AG08395 (cell line): ENCODE measurements around the gene PRDM2.
A peak's percentile ranks its signal among the peaks of the same experiment; 100 is the strongest.

Experiments
- DNase-seq: peaks from one replicate; pipeline ENCODE4 v3.0.0; 2012; ENCODE audit warnings: mixed read lengths, low spot score

The PRDM2 gene

DNA sequence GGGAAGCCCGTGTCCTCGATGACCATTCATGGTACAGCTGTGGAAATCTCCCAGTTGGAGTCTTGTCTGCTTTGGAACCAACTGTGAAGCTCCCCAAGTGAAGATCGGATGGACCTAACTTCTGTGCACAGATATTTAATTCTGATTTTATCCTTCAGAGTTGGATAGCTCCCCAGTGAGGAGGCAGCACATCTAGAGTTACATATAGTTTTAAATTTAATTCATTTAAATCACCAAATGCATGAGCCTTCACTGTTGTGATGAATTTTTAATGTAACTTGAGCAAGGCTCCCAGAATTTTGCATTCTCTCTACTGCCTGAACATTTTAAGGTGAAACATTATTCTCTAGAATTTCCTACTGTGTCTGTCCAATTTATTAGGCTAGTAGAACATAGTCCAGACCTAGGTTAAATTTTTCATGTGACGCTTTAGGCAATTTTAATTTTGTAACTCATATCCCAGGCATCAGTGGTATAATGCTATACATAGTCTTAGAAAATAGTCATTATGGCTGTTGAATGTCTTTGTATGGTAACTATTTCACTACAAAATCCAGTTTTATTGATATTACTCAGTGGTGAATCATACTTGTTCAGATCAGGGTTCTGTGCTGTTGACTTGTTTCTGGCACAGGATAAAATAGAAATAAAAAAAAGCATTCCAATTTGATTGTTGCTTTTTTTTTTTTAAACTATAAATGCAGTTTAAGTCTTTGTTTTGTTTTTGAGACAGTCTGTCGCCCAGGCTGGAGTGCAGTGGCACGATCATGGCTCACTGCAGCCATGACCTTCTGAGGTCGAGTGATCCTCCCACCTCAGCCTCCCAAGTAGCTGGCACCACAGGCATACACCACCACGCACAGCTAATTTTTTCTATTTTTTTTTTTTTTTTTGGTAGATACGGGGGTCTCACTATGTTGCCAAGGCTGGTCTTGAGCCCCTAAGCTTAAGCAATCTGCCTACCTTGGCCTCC lies 66.9 kb downstream of the PRDM2 start:
- DNase-seq: peak; percentile 87

DNA sequence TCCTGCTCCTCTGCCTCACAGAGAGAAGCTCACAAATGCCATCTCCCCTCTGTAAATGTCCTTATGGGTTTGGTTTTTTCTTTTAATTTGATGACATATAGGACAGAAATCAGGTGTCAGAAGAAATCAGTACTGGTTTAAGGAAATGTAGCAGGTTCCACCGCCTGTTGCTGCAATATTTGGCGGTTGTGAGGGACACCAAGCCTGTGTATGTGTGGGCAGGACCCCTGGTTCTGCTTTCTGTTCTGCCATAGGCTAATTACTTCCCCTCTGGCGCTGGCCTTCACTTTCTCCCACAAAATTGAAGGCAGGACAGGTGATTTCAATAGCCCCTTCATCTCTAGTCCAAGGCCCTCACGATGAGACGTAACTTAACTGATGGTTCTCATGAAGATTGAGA lies 69.2 kb downstream of the PRDM2 start:
- no peak for DNase-seq

DNA sequence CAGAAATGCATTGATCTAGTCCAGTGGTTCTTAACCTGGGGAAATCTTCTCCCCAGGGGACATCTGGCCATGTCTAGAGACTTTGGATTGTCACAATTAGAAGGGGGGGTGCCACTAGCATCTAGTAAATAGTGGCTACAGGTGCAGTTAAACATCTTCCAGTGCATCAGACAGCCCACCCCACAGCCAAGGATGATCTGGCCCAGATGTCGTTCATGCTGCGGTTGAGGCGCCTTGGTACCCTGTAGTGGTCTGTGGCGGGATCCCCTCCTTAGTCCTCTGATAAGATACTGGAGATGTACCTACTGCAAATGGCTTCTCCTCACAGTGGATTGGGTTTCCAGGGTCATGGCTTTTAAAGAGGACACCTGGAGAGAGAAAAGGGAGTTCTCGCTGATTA lies 69.8 kb downstream of the PRDM2 start:
- no peak for DNase-seq

DNA sequence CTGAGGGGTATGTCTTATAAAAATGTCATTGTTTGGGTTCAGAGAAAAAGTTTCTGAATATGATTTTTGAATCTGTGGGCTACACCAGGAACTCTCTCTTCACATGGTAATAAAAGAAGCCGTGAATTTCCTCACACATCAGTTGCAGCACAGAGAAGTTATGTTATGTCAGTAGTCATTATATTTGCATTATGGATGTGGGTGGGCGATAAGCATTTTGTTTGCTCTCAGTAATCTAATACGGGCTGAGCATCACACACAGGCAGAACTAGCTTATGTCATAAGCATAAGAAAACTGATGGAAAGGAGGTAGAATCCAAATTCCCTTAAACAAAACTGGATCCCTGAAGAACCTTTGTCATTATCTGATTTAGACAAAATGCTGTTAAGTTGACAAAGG lies 70.8 kb downstream of the PRDM2 start:
- no peak for DNase-seq

GRCh38 chr1:13771745-13772144 lies 71.8 kb downstream of the PRDM2 start:
- no peak for DNase-seq

- DNase-seq: no peak
Measured at GRCh38 chr1:13772271-13772670, 72.3 kb downstream of the PRDM2 start.

DNA sequence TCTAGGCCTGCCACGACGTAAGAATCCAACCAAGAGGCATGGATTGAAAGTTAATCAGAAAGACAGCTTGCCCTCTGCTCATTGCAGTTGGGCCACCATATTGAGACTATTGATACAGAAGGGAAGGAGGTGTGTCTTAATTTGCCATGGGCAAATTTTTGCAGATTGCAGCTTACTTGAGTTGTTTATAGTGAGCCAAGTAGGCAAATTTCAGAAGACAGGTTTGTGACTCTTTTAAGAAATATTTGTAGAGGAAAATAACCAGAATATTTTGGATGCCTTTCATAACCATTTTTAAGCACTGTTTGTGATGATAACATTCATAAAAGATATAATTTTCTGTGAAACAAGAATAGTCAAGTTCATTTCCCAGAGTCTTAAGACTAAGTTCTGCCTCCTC lies 74.1 kb downstream of the PRDM2 start:
- no peak for DNase-seq

GRCh38 chr1:13775459-13775858 lies 75.5 kb downstream of the PRDM2 start:
- DNase-seq: peak; percentile 71

DNA sequence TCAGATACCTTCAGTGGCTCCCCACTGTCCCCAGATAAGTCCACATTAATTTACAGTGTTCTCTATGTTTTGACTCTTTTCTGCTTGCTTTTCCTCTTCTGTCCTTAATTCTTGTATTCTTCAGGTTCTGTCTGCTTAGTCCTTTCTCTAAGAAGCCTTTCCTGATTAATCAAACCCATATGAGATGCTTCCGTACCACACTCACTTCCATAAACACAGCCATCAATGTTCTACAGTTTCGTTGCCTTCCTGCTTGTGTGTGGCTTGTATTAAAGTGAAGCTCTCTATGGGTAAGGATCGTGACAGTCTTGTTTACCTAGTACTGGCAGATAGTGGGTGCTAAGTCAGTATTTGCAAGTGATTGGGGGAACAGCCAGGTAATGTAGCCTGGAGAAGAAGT lies 75.9 kb downstream of the PRDM2 start:
- DNase-seq: peak; percentile 31

GRCh38 chr1:13778431-13778830 lies 78.4 kb downstream of the PRDM2 start:
- no peak for DNase-seq

DNA sequence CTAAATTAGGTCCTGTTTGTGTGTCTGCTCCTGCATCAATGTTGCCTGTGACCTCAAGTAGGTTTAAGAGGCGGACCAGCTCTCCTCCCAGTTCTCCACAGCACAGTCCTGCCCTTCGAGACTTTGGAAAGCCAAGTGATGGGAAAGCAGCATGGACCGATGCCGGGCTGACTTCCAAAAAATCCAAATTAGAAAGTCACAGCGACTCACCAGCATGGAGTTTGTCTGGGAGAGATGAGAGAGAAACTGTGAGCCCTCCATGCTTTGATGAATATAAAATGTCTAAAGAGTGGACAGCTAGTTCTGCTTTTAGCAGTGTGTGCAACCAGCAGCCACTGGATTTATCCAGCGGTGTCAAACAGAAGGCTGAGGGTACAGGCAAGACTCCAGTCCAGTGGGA lies 79.9 kb downstream of the PRDM2 start:
- DNase-seq: peak; percentile 67

- no peak for DNase-seq
Measured at GRCh38 chr1:13780780-13781179, 80.8 kb downstream of the PRDM2 start.

DNA sequence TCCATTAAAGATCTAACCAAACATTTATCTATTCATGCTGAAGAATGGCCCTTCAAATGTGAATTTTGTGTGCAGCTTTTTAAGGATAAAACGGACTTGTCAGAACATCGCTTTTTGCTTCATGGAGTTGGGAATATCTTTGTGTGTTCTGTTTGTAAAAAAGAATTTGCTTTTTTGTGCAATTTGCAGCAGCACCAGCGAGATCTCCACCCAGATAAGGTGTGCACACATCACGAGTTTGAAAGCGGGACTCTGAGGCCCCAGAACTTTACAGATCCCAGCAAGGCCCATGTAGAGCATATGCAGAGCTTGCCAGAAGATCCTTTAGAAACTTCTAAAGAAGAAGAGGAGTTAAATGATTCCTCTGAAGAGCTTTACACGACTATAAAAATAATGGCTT lies 81.2 kb downstream of the PRDM2 start:
- no peak for DNase-seq

DNA sequence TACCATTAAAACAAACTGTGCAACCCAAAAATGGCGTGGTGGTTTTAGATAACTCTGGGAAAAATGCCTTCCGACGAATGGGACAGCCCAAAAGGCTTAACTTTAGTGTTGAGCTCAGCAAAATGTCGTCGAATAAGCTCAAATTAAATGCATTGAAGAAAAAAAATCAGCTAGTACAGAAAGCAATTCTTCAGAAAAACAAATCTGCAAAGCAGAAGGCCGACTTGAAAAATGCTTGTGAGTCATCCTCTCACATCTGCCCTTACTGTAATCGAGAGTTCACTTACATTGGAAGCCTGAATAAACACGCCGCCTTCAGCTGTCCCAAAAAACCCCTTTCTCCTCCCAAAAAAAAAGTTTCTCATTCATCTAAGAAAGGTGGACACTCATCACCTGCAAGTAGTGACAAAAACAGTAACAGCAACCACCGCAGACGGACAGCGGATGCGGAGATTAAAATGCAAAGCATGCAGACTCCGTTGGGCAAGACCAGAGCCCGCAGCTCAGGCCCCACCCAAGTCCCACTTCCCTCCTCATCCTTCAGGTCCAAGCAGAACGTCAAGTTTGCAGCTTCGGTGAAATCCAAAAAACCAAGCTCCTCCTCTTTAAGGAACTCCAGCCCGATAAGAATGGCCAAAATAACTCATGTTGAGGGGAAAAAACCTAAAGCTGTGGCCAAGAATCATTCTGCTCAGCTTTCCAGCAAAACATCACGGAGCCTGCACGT lies 82.1 kb downstream of the PRDM2 start:
- DNase-seq: peak; percentile 64

DNA sequence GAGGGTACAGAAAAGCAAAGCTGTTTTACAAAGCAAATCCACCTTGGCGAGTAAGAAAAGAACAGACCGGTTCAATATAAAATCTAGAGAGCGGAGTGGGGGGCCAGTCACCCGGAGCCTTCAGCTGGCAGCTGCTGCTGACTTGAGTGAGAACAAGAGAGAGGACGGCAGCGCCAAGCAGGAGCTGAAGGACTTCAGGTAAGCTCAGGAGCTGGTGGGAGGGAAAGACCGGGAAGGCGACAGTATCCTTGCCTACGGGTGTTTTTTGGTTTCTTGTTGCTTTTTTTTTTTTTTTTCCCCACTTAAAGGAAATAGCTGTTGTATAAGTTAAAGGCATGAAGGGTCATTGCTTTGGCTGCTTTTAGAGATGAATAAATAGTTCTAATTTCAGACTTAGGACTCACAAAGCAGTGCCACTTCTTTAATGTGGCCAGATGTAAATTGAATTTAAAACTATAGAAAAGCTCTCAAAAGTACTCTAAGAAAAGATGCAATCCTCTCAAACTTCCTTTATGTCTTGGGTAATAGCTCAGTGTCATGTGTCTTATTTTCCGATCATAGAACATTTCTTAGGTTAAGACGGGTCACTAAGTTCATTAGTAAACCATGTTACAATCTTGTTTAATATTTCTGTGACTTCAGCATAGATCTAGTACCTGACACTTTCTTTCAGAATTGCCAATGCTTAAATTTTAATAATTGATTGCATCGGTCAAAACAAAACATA lies 82.8 kb downstream of the PRDM2 start:
- no peak for DNase-seq

DNA sequence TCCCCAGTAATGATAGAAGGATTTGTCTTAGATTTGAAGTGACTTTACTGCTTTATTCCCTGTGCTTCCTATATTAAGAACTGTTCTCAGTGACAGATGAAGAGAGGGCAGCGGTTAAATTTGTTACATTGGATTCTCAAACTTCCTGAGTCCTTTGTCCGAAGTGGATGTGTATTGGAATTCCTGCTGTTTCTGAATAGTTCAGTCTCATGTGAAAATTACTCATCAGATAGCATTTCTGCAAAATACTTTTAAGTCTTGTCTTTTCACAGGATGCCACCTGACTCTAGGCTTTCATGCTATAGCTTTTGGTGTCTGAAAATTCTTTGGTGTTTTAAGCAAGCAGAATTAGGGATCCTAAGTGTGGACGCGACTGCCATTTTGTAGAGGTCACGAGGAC lies 83.6 kb downstream of the PRDM2 start:
- DNase-seq: no peak

DNA sequence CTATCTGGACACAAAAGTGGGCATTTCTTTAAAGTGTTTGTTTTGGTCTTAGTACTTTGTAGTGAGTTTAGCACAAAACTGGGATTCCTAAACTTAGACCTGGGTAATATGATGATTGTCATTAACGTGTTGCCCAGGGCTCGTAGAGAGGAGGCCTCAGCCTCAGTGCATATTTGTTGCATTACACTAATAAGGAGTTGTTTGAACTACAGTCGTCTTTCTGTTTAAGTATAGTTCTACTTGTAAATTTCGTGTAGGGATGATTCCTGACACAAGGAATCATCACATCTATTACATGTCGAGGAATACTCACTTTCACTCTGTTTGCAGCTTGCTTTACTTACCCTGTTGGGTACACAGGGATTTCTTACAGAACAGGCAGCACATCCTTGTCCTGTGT lies 85.0 kb downstream of the PRDM2 start:
- no peak for DNase-seq

DNA sequence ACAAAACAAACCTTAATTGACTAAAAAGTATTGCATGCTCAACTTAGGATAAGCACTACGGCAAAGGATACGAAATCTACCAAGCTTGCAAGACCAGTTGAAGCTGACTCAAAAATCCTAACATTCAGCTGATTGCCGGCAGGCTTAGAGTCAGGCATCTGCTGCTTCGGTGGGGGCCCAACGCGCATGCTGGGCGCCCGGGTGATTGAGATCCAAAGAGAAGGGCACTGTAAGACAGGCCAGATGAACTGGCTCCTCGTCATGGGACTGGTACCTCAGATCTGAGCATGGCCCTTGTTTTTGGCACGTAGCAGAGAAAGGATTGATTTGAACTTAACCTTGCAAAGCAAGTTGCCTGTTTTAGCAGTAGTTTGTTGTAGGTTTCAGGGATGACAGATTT lies 86.6 kb downstream of the PRDM2 start:
- DNase-seq: no peak

GRCh38 chr1:13788795-13789194 lies 88.8 kb downstream of the PRDM2 start:
- DNase-seq: no peak

GRCh38 chr1:13790290-13791030 lies 90.5 kb downstream of the PRDM2 start:
- DNase-seq: no peak

DNA sequence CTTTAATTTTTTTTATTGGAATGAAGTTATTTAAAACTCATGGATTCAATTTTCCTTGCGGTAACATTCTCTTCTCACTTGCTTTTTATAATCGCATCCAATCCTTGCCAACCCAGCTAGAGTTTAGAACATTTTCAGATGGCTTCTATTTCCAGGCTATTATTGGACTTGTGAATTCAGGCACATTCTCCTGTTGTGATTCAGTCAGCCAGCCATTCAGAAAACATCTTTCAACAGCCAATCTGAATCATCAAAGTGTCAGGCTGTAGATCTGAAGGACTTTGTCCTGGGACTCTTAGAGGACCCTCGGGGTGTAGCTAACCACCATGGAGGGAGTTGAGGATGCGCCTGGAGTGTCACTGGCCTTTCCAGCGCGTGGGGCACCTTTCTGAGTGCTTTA lies 92.4 kb downstream of the PRDM2 start:
- DNase-seq: peak; percentile 86
